ENCODE measurements around the gene EVI5.
"Not testable (repeated sequence)": the region's sequence is repeated elsewhere in the genome, so short reads cannot be mapped to it uniquely, and the experiment has no call there.

Gene EVI5

DNA sequence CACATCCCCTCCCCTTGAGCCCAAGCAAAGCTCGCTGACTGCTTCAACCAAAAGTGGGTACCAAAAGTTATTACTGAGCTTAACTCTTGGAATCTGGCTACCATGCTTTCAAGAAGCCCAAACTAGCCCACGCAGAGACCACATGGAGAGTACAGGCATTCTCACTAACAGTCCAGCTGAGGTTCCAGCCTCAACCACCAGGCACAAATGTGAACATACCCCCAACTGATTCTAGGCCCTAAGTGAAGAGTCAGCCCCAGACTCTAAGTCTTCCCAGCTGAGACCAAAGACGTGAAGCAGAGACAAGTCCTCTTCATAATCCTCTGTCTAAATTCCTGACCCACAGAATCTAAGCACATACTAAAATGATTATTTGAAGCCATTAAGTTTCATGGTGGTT, 36.8 kb downstream of the EVI5 start:
- no peak for DNase-seq (ENCODE audit: low read depth in 2 of 2)

GRCh38 chr1:92747735-92748134, 37.2 kb downstream of the EVI5 start:
- no peak for DNase-seq (ENCODE audit: low read depth in 2 of 2)

DNA sequence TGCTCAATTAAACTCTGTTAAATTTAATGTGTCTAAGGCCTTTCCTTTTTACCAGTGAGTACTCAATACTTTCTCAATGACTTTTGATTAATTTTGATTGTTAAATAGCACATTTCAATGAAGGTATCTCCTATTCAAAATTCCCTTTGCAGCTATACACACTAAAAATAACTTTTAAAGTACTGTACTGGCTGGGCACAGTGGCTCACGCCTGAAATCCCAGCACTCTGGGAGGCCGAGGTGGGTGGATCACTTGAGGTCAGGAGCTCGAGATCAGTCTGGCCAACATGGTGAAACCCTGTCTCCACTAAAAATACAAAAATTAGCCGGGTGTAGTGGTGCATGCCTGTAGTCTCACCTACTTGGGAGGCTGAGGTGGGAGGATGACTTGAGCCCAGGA, 38.7 kb downstream of the EVI5 start:
- not testable (repeated sequence) for DNase-seq (ENCODE audit: low read depth in 2 of 2)

GRCh38 chr1:92743221-92743620, 41.7 kb downstream of the EVI5 start:
- no peak for DNase-seq (ENCODE audit: low read depth in 2 of 2)

DNA sequence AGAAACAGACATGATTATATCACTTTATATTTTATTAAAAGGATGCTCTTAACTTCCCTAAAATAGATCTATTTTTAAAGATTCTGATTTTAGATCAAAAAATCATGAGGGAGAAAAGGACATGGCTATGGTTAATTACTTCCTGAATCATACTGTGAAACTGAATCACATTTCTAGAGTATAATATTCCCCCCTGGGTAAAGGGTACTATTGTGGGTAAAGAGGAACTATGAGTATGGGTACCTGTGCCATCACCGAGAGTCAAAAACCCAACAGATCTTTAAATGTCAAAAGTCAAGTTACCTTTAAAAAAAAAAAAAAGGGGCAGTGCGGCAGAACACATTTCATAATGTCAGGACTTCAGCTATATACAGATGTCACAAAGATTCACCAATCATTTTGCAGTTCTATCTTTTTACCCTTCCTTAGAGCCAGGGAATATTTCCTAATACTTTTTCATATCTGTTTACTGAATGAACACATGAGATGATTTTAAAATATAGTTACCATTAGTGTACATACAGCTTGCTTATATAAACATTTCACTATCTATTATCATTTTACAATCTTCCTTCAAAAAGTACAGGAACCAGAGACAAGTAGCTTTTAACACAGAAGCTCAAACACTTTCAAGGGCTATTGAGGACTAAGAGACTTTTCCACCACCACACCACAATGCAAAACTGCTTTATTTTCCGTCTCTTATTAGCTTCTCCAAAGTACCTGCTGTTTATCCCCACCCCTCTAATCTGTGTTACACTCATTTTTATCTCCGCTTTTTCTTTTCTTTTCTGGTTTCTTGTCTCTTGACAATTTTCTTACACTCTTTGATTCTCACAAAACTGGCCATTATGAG, 45.0 kb downstream of the EVI5 start:
- no peak for DNase-seq (ENCODE audit: low read depth in 2 of 2)

GRCh38 chr1:92736395-92736794, 48.5 kb downstream of the EVI5 start:
- DNase-seq (ENCODE audit: low read depth in 2 of 2): no peak

- no peak for DNase-seq (ENCODE audit: low read depth in 2 of 2)
Measured at GRCh38 chr1:92730476-92730875, 54.4 kb downstream of the EVI5 start.

GRCh38 chr1:92728697-92729096, 56.2 kb downstream of the EVI5 start:
- no peak for DNase-seq (ENCODE audit: low read depth in 2 of 2)

DNA sequence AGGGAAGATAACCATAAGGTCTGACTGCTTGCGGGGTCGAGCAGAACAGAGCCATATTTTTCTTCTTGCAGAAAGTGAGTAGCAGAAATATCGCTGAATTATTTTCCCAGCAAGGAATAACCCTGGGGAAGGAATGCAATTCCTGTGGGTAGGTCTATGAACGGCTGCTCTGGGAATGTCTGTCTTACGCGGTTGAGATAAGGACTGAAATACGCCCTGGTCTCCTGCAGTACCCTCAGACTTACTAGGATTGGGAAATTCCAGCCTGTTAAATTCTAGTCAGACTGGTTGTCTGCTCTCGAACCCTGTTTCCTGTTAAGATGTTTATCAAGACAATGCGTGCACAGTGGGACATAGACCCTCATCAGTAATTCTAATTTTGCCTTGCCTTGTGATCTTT, 61.2 kb downstream of the EVI5 start:
- not testable (repeated sequence) for DNase-seq (ENCODE audit: low read depth in 2 of 2)

DNA sequence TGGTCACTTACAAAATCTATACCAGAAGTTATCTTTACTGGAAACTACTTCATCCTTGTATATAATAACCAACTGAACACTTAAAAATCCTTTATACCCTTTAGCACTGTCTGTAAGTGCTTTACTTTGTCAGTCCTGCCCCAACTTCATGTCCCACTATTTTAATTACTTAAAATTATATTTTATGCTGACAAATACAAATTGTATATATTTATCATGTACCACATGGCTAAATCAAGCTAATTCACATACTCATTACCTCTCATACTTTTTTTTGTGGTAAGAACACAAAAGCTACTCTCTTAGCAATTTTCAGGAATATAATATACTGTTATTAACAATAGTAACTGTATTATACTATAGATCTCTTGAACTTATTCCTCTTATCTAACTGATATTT, 63.0 kb downstream of the EVI5 start:
- no peak for DNase-seq (ENCODE audit: low read depth in 2 of 2)

- not testable (repeated sequence) for DNase-seq (ENCODE audit: low read depth in 2 of 2)
Measured at GRCh38 chr1:92721157-92721556, 63.8 kb downstream of the EVI5 start.

GRCh38 chr1:92715476-92715951, 69.4 kb downstream of the EVI5 start:
- DNase-seq (ENCODE audit: low read depth in 2 of 2): not testable (repeated sequence)

DNA sequence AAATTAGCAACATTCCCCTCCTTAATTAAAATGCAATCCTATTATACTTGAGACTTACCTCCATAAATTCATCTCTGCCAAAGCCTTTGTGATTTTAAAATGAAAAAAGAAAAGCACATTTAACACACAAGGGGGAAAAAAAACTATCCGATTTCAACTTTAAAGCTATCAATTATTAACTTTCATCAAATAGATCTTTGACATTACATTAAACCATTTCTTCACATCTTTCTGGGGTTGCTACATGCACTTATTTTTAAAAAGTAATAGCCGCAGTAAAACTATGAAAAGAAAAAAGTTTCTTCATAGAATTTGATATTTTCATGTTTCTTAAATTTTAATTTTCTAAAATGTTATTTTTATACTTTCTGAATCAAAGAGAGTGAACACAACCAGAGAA, 71.0 kb downstream of the EVI5 start:
- no peak for DNase-seq (ENCODE audit: low read depth in 2 of 2)

GRCh38 chr1:92711473-92712165, 73.3 kb downstream of the EVI5 start:
- DNase-seq (ENCODE audit: low read depth in 2 of 2): no peak

DNA sequence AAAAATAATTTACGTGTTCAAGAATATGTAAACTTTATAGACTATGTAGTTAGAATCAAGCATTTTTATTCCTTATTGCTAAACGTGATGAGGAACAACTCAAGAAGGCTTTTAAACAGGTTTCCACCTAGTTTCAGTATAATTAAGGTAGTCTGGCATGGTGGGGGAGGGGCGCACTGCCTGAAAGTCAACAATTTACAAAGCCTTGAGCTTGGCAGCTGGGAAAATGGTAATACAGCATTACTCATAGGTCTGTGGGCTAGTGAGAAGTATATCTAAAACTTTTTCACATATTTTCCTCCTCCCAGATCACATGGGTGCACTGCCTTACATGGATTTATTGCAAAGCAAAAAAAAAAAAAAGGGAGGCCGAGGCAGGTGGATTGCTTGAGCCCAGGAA, 75.2 kb downstream of the EVI5 start:
- DNase-seq (ENCODE audit: low read depth in 2 of 2): no peak

- DNase-seq (ENCODE audit: low read depth in 2 of 2): no peak
Measured at GRCh38 chr1:92708368-92708950, 76.4 kb downstream of the EVI5 start.

- DNase-seq (ENCODE audit: low read depth in 2 of 2): no peak
Measured at GRCh38 chr1:92707709-92708108, 77.2 kb downstream of the EVI5 start.

GRCh38 chr1:92707292-92707691, 77.6 kb downstream of the EVI5 start:
- no peak for DNase-seq (ENCODE audit: low read depth in 2 of 2)

DNA sequence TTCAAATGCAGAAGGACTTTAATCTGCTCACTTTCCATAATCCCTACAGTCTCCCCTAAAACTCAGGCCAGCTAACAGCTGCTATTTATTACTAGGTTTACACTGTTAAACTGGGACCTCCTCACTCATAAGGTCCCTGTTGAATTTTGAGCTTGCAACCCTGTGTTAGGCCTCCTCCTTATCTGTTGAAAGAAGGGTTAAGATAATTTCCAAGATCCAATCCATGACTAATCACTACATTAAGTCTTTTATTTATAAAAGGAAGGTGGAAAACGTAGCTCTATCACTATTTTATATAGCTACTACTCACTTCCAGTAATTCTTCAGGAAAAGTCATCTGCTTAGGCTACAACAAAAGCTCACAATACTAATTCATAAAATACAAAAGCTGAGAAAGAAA, 79.5 kb downstream of the EVI5 start:
- no peak for DNase-seq (ENCODE audit: low read depth in 2 of 2)

- no peak for DNase-seq (ENCODE audit: low read depth in 2 of 2)
Measured at GRCh38 chr1:92701147-92701546, 83.8 kb downstream of the EVI5 start.

- DNase-seq (ENCODE audit: low read depth in 2 of 2): no peak
Measured at GRCh38 chr1:92698932-92699331, 86.0 kb downstream of the EVI5 start.

GRCh38 chr1:92695104-92695503, 89.8 kb downstream of the EVI5 start:
- no peak for DNase-seq (ENCODE audit: low read depth in 2 of 2)

GRCh38 chr1:92691925-92692324, 93.0 kb downstream of the EVI5 start:
- no peak for DNase-seq (ENCODE audit: low read depth in 2 of 2)

Data from stimulated activated CD8-positive, alpha-beta memory T cell treated with anti-CD3 and anti-CD28 coated beads, Interleukin-15, amount 100 ng/mL, for 48 hours (primary cell).